ENCODE results near the gene PURB.
"Not testable (repeated sequence)": the region's sequence is repeated elsewhere in the genome, so short reads cannot be mapped to it uniquely, and the experiment has no call there.

The PURB gene

GRCh38 chr7:44885394-44886317 lies at the start of gene PURB:
TSS of gene PURB (minus strand) at chr7:44885530. CDS start at chr7:44885348, 182 bp downstream.
- peak; percentile 96 for DNase-seq (ENCODE audit: low read depth)

DNA sequence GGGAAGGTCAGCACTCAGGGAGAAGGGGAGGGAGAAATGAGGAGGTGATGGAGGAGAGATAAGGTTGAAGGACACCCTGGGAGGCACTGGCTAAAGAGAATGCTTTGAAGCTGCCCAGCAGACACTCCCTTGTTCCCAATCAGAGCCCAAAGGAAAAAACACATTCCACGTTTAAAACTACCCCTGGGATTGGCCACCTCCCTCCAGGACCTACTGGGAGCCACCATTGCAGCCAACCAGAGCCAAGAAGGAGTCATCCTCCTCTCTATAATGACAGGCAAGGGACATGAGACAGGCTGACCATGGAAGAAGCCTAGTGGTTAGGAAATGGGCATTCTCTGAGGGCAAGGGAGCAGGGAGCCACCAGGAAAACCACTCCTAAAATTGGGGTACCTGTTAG lies 49.7 kb upstream of the PURB start:
- DNase-seq (ENCODE audit: low read depth): no peak

DNA sequence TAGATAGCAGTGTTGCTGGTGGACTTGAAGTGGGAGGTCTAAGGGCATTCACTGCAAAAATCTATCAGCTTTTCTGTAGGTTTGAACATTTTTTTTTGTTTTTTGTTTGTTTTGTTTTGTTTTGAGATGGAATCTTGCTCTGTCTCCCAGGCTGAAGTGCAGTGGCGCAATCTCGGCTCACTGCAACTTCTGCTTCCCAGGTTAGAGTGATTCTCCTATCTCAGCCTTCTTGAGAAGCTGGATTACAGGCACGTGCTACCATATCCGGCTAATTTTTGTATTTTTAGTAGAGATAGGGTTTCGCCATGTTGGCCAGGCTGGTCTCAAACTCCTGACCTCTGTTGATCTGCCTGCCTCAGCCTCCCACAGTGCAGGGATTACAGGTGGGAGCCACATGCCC lies 49.2 kb upstream of the PURB start:
- not testable (repeated sequence) for DNase-seq (ENCODE audit: low read depth)

- no peak for DNase-seq (ENCODE audit: low read depth)
Observed at GRCh38 chr7:44930921-44931320, 45.6 kb upstream of the PURB start.

- no peak for DNase-seq (ENCODE audit: low read depth)
Observed at GRCh38 chr7:44922351-44922694, 37.0 kb upstream of the PURB start.

GRCh38 chr7:44921607-44922350 lies 36.4 kb upstream of the PURB start:
- peak; percentile 48 for DNase-seq (ENCODE audit: low read depth)

DNA sequence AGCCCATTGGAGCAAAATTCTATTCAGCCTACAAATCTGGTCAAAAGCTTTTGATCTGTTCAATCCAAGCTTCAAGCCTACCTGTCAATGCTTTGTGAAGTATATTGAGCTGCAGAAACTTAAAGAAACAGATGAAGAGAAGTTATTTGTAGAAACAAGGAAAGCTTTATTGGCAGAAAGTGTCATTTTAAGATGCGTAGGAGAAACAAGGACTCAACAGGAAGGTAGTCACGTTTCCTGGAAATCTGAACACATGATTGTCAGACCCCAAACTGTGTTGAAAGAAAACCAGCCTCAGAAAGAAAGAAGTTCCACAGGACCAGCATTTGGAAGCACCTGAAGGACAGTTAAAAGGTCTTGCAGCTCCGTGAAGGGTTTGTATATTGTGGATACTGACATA lies 34.8 kb upstream of the PURB start:
- DNase-seq (ENCODE audit: low read depth): no peak

DNA sequence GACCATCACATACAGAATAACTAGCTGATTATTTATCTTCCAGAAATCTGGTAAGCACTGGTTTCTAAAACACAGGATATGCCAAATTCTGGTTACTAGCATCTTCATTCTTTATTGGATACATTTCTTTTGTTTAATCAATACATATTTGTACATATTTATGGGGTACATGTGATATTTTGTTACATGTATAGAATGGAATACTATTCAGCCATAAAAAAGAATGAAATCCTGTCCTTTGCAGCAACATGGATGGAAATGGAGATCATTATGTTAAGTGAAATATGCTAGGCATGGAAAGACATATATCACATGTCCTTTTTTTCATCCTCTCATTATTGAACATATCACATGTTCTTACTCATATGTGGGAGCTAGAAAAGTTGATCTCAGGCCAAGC lies 32.7 kb upstream of the PURB start:
- no peak for DNase-seq (ENCODE audit: low read depth)

- no peak for DNase-seq (ENCODE audit: low read depth)
Observed at GRCh38 chr7:44917465-44917864, 32.1 kb upstream of the PURB start.

- DNase-seq (ENCODE audit: low read depth): no peak
Observed at GRCh38 chr7:44914992-44915607, 29.8 kb upstream of the PURB start.

- DNase-seq (ENCODE audit: low read depth): no peak
Observed at GRCh38 chr7:44912775-44913347, 27.5 kb upstream of the PURB start.

GRCh38 chr7:44911911-44912310 lies 26.6 kb upstream of the PURB start:
- DNase-seq (ENCODE audit: low read depth): no peak

DNA sequence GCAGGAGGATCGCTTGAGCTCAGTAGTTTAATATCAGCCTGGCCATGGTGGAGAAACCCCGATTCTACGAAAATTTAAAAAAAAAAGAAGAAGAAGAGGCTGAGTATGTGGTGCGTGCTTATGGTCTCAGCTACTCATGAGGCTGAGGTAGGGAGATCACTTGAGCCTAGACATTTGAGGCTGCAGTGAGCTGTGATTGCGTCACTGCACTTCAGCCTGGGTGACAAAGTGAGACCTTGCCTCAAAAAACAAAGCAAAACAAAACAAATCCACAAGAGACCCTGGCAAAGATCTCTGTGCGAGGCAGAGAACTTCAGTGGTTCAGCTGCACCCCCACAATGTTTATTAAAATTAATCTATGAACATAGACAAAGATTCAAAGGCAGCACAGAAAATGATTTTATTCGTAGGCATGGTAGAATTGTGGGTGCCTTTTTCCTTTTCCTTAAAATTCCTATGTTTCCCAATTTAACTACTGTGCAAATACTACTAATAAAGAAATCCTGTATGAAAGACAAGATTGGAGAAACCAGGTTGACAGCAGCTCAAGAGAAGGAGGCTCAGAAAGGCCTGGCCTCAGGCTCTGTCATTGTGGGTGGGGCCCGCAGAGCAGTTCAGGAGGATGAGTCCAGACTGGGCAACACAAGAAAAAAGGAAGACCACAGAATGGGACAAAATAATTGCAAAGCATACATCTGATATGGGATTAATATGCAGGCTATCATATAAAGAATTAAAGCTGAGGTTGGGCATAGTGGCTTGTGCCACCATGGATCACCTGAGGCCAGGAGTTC lies 24.5 kb upstream of the PURB start:
- no peak for DNase-seq (ENCODE audit: low read depth)

DNA sequence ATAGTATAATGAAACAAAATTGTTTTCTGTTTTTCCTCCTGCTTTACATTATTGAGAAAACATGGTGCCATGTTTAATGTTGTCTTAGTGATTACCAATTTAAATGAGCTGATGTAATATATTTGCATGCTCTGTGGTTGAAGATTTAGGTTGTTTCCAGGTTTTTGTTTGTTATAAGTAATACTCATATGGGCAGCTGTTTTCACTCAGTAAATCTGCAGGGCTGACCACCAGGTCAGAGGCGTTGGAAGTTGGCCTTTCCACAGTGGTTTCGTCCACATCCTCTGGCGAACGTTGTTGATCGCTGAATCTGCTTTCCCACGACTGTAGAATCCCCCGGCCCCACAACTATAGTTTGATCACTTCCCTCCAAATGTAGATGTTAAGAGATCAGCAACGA lies 21.6 kb upstream of the PURB start:
- no peak for DNase-seq (ENCODE audit: low read depth)

- no peak for DNase-seq (ENCODE audit: low read depth)
Observed at GRCh38 chr7:44905002-44905635, 19.8 kb upstream of the PURB start.

DNA sequence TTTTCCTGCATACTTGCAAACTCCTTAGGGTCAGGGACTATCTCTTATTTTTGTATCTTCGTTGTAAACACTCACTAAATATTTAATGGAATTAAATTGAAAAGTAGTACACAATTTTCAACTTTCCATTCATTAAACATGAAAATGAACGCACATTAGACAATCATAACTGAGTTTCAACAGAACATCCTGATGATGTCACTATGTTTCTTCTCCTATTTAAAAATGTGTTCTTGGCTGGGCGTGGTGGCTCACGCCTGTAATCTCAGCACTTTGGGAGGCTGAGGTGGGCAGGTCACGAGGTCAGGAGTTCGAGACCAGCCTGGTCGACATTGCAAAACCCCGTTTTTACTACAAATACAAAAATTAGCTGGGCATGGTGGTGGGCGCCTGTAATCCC lies 14.1 kb upstream of the PURB start:
- no peak for DNase-seq (ENCODE audit: low read depth)

GRCh38 chr7:44898039-44898438 lies 12.7 kb upstream of the PURB start:
- no peak for DNase-seq (ENCODE audit: low read depth)

- no peak for DNase-seq (ENCODE audit: low read depth)
Observed at GRCh38 chr7:44897309-44897708, 12.0 kb upstream of the PURB start.

GRCh38 chr7:44894888-44895580 lies 9.7 kb upstream of the PURB start:
- no peak for DNase-seq (ENCODE audit: low read depth)

DNA sequence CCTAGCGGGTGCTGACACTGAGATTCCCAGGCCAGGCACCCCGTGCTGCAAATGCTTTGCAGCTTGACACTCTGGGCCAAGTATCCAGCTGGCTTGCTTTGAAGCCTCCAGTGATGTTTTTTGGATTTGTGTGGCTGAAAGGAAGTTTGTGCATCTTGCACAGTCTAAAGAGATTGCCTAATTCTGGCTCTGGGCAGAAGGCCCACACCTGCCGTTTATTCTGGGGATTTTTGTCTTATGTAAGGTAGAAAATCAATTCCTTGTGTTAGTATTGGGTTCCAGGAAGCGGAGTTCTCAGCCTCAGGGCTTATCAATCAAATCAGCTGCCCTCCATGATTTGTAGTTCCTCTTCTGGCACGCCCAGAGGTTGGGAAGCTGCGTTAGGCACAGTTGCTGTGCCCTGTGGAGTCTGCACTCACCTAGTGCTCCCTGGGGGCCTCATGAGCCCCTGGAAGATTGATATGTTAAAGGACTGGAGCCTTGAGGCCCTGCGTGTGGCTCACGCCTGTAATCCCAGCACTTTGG lies 8.4 kb upstream of the PURB start:
- DNase-seq (ENCODE audit: low read depth): peak; percentile 11

Data from fibroblast of gingiva (primary cell).